Thymus (tissue), 11 donors: Measurements from ENCODE around the gene CCDC92. TPM values are rescaled to one million over a fixed set of nuclear protein-coding genes. Genes with fewer than 3 reads are reported as not detected.

Experiments
- DNase-seq, 9 donors: peaks; one replicate each; pipeline ENCODE4 v3.0.0-alpha.2; 2013; ENCODE audit warnings: low spot score in 9 of 9, low read depth in 6 of 9, missing footprints in 1 of 9
- H3K27ac ChIP-seq, 2 donors: one replicate each; pipeline ENCODE4 v1.5.1; 2013; ENCODE audit warnings: control low read depth in 1 of 2, low read depth in 1 of 2, low read length in 1 of 2, mild to moderate bottlenecking in 1 of 2, moderate library complexity in 1 of 2
- H3K27me3 ChIP-seq, 2 donors: one replicate each; pipeline ENCODE4 v1.5.1; 2013; ENCODE audit warnings: low read length in 1 of 2; ENCODE audit not compliant: control insufficient read depth in 2 of 2, insufficient read depth in 1 of 2
- H3K36me3 ChIP-seq, 2 donors: one replicate each; pipeline ENCODE4 v1.5.1; 2013; ENCODE audit warnings: low read length in 1 of 2, mild to moderate bottlenecking in 1 of 2, moderate library complexity in 1 of 2; ENCODE audit not compliant: control insufficient read depth in 2 of 2, insufficient read depth in 2 of 2
- H3K4me1 ChIP-seq, 2 donors: one replicate each; pipeline ENCODE4 v1.5.1; 2013; ENCODE audit warnings: low read length in 2 of 2; ENCODE audit not compliant: control insufficient read depth in 2 of 2, insufficient read depth in 2 of 2
- H3K4me3 ChIP-seq, 2 donors: one replicate each; pipeline ENCODE4 v1.5.1; 2013; ENCODE audit warnings: low read length in 2 of 2, control low read depth in 1 of 2, mild to moderate bottlenecking in 1 of 2
- H3K9me3 ChIP-seq, 2 donors: one replicate each; pipeline ENCODE4 v1.5.1; 2013; ENCODE audit warnings: low read length in 1 of 2, mild to moderate bottlenecking in 1 of 2; ENCODE audit not compliant: control insufficient read depth in 2 of 2, insufficient read depth in 1 of 2
- WGBS: extraction: QIAGEN DNeasy Blood & Tissue Kit; methylation state at CpG from one replicate; pipeline ENCODE4 v1.1.7; 2013; 5-methylcytosine and 5-hydroxymethylcytosine counted together
- polyA plus RNA-seq: library from polyadenylated mRNA; stranded (reverse); fragments of 200-250 nt; gene quantifications from one replicate; pipeline ENCODE4 v1.2.3, GENCODE V29; 2013
- total RNA-seq: library from RNA; stranded (reverse); fragments of 120-200 nt; gene quantifications from one replicate; pipeline ENCODE4 v1.2.4, GENCODE V29; 2013
- donor health status: healthy.

CCDC92 gene
- total and polyA plus RNA-seq, 2 donors, result 4.2 to 34.4 TPM

- no peak overlapping the region for H3K4me3 ChIP-seq
- H3K4me1 ChIP-seq, result peaks cover 25 to 79% of the 10 kb centered on the region in 2 donors
- no peak overlapping the region for H3K27ac ChIP-seq
- WGBS, result 75% methylated on average over 5 of the region's 5 CpGs
- no peaks in the 10 kb centered on the region for H3K27me3 ChIP-seq
- no peak for DNase-seq
- no peaks in the 10 kb centered on the region for H3K9me3 ChIP-seq
- peaks cover 4 to 26% of the 10 kb centered on the region in 2 donors for H3K36me3 ChIP-seq
Measured at GRCh38 chr12:123997908-123998307, 25.3 kb upstream of the CCDC92 start.

DNA sequence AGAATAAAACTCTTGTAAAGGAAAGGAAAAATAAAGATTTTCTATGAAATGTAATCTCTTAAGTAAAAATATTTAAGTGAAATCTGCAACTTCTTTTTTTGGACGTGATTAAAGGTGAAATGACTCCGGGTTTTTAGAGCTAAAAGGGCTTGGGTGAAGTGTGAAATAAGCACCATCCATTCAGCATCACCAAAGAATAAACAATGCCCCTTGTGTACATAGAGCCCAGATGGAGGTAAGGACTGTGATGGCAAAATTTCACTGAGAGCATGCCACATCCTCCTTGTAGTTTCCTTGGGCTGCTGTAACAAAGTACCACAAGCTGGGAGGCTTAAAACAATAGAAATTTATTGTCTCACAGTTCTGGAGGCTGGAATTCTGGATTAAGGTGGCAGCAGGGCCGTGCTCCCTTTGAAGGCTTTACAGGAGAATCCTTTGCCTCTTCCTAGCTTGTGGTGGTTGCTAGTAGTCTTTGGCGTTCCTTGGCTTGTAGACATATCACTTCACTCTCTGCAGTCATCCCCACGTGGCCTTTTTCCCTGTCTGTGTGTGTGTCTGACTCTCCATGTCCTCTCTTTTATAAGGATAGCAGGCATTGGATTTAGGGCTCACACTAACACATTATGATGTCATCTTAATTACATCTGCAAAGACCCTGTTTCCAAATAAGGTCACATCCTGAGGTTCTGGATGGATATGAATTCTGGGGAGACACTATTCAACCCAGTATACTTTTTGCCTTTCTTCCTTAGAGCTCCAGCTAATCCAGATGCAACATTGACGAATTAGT is 24.6 kb upstream of the CCDC92 start:
- peaks cover 10 to 29% of the 10 kb centered on the region in 2 donors for H3K36me3 ChIP-seq

DNA sequence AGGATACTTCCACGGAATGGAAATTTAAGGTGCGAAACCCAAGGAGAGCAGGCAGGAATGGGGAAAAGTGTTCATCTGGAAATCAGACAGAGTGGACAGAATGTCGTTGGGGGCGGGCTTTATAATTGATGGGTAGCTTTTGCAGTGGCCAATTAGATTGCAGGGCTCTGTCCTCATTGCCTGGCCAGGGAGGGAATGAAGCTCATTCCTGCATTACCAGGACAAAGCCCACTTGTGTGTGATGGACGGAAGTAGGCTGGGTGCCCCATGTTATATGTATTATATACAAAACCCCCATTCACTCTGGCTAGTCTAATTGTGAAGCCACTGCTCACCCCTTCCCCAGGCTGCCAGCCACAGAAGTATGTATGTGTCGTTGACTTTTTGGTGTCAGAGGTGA is 23.9 kb upstream of the CCDC92 start:
- H3K36me3 ChIP-seq, result peaks cover 6 to 29% of the 10 kb centered on the region in 2 donors
- 79% methylated on average over 6 of the region's 6 CpGs for WGBS

More for the DNA sequence above, 24.6 kb upstream of the CCDC92 start:
- H3K9me3 ChIP-seq, result no peaks in the 10 kb centered on the region
- no peak overlapping the region for H3K4me3 ChIP-seq
- H3K27me3 ChIP-seq, result no peaks in the 10 kb centered on the region
- no peak for DNase-seq
- WGBS, result 80% methylated on average over 6 of the region's 6 CpGs
- H3K27ac ChIP-seq, result peak overlapping the region; percentile 49 to 57
- H3K4me1 ChIP-seq, result peaks cover 21 to 72% of the 10 kb centered on the region in 2 donors

DNA sequence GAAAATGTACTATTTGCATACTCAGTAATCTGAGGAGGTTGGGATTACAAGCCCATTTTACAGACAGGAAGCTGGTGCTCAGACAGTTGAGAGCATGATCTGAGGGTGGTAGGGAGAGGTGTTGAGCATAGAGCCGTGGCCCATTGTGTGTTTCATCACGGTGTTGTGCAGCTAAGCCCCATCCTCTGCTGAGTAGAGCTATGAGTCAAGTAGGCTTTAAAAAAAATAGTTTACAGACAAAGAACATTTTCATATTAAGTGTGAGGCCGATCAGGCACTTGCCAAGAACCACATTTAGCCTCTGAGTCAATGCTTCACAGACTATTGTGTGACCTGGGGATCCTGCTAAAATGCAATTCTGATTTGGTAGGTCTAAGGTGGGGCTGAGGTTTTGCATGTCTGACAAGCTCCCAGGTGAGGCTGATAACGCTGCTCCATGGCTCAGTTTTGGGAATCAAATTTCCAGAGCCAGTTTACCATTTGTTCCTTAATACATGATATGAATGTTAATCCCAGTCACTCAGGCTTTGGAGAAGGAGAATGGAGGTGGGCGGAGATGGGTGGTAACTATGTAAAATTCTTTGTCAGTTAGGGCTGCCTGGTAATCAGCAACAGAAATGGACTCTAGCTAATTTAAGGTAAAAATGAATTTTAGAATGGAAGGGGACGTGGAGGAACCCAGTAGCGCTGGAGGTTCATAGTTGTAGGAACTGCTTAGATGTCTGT is 22.6 kb upstream of the CCDC92 start:
- no peak overlapping the region for H3K27ac ChIP-seq
- H3K4me1 ChIP-seq, result peaks cover 18 to 59% of the 10 kb centered on the region in 2 donors

More for the DNA sequence above, 23.9 kb upstream of the CCDC92 start:
- no peak for DNase-seq
- Histone ChIP-seq H3K4me3 (no peak overlapping the region), H3K27me3 (no peaks in the 10 kb centered on the region), H3K4me1 (peaks cover 19 to 68% of the 10 kb centered on the region in 2 donors), H3K9me3 (no peaks in the 10 kb centered on the region), H3K27ac (peak overlapping the region; percentile 49 to 57)

GRCh38 chr12:123992118-123992825 is 19.6 kb upstream of the CCDC92 start:
- Histone ChIP-seq H3K4me3 (no peak overlapping the region), H3K27ac (peak overlapping the region; percentile 40 to 58), H3K4me1 (peaks cover 10 to 32% of the 10 kb centered on the region in 2 donors), H3K9me3 (no peaks in the 10 kb centered on the region), H3K36me3 (peaks cover 19 to 58% of the 10 kb centered on the region in 2 donors), H3K27me3 (no peaks in the 10 kb centered on the region)
- 95% methylated on average over 8 of the region's 8 CpGs for WGBS
- DNase-seq, result no peak

More for the DNA sequence above, 22.6 kb upstream of the CCDC92 start:
- no peak for DNase-seq
- Histone ChIP-seq H3K27me3 (no peaks in the 10 kb centered on the region), H3K4me3 (no peak overlapping the region), H3K9me3 (no peaks in the 10 kb centered on the region), H3K36me3 (peaks cover 10 to 36% of the 10 kb centered on the region in 2 donors)
- WGBS, result 92% methylated on average over 7 of the region's 7 CpGs

GRCh38 chr12:123991372-123991951 is 18.8 kb upstream of the CCDC92 start:
- DNase-seq, result no peak
- Histone ChIP-seq H3K4me3 (no peak overlapping the region), H3K27me3 (no peaks in the 10 kb centered on the region), H3K4me1 (peaks cover 4 to 25% of the 10 kb centered on the region in 2 donors), H3K36me3 (peaks cover 21 to 65% of the 10 kb centered on the region in 2 donors), H3K27ac (no peak overlapping the region), H3K9me3 (no peaks in the 10 kb centered on the region)
- WGBS, result 96% methylated on average over 2 of the region's 2 CpGs

GRCh38 chr12:123990511-123990910 is 17.9 kb upstream of the CCDC92 start:
- no peak for DNase-seq
- Histone ChIP-seq H3K4me3 (no peak overlapping the region), H3K9me3 (no peaks in the 10 kb centered on the region), H3K4me1 (peaks cover 0 to 15% of the 10 kb centered on the region in 2 donors), H3K36me3 (peaks cover 22 to 71% of the 10 kb centered on the region in 2 donors), H3K27me3 (no peaks in the 10 kb centered on the region), H3K27ac (peak overlapping the region in 1 of 2 donors; percentile 3)
- 87% methylated on average over 4 of the region's 4 CpGs for WGBS

DNA sequence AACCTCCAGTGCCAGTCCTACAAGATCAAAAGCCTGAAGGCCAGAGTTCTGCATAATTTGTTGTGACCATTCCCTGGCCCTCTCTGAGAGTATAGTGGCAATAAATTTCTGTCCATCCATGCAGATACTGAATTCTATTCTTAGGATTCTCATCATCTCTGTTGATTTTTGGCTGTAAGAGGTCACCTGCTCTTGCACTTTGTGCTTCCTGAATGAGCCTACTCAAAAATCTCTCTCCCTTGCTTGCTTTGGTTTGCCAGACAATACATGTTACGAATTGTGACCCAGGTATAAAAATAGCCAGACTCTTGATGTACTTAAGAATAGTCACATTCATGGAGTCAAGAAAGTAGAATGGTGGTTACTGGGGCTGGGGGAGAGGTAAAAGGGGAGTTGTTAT is 17.1 kb upstream of the CCDC92 start:
- Histone ChIP-seq H3K9me3 (no peaks in the 10 kb centered on the region), H3K27me3 (no peaks in the 10 kb centered on the region), H3K36me3 (peaks cover 22 to 71% of the 10 kb centered on the region in 2 donors), H3K4me1 (peaks cover 0 to 7% of the 10 kb centered on the region in 2 donors), H3K27ac (no peak overlapping the region), H3K4me3 (no peak overlapping the region)
- no peak for DNase-seq
- 98% methylated on average over 1 of the region's 1 CpG for WGBS
